NCI-H1105 (cell line): ENCODE measurements around the gene CERS4.
A peak's percentile ranks its signal among the peaks of the same experiment; 100 is the strongest.
"Not testable (repeated sequence)": the region's sequence is repeated elsewhere in the genome, so short reads cannot be mapped to it uniquely, and the experiment has no call there.

Source experiments
- DNase-seq: peaks from one replicate; lab custom pipeline; 2025; lab: John Stamatoyannopoulos, UW

The CERS4 gene

GRCh38 chr19:8264248-8264647 is 55.1 kb downstream of the CERS4 start:
- not testable (repeated sequence) for DNase-seq

- no peak for DNase-seq
Measured at GRCh38 chr19:8265872-8266271, 56.7 kb downstream of the CERS4 start.

- DNase-seq: no peak
Measured at GRCh38 chr19:8269724-8270123, 60.6 kb downstream of the CERS4 start.

- DNase-seq: not testable (repeated sequence)
Measured at GRCh38 chr19:8276508-8276907, 67.3 kb downstream of the CERS4 start.

GRCh38 chr19:8291337-8291736 is 82.2 kb downstream of the CERS4 start:
- not testable (repeated sequence) for DNase-seq

GRCh38 chr19:8302357-8302691 is 93.2 kb downstream of the CERS4 start:
- no peak for DNase-seq

- no peak for DNase-seq
Measured at GRCh38 chr19:8302734-8303133, 93.6 kb downstream of the CERS4 start.

- no peak for DNase-seq
Measured at GRCh38 chr19:8304841-8305621, 95.9 kb downstream of the CERS4 start.

GRCh38 chr19:8305798-8306197 is 96.6 kb downstream of the CERS4 start:
- DNase-seq: no peak

- no peak for DNase-seq
Measured at GRCh38 chr19:8306235-8307054, 97.3 kb downstream of the CERS4 start.

GRCh38 chr19:8307400-8307964 is 98.3 kb downstream of the CERS4 start:
- DNase-seq: no peak

GRCh38 chr19:8307965-8308866 is 99.0 kb downstream of the CERS4 start, which contains the start of gene CD320:
TSS of gene CD320 (minus strand) at chr19:8308358. CDS start at chr19:8308290, 68 bp downstream.
- peak; percentile 90 for DNase-seq

GRCh38 chr19:8308891-8309291 is 99.7 kb downstream of the CERS4 start:
- no peak for DNase-seq

- DNase-seq: no peak
Measured at GRCh38 chr19:8310342-8311055, 101.3 kb downstream of the CERS4 start.

- DNase-seq: no peak
Measured at GRCh38 chr19:8311461-8312260, 102.5 kb downstream of the CERS4 start.
